Raji (cell line): ENCODE measurements around the gene MOGAT3.

ENCODE experiments used
- POLR2A ChIP-seq: IDR thresholded peaks from 2 replicates; pipeline ENCODE4 v1.6.1; 2011; ENCODE audit warnings: low read depth, low read length, control low read depth; ENCODE audit not compliant: insufficient read depth

MOGAT3 gene

GRCh38 chr7:101237206-101238067 is 36.6 kb upstream of the MOGAT3 start, which contains the start of gene CLDN15:
Gene CLDN15 (minus strand): TSS chr7:101237802. CDS start chr7:101237581, 221 bp downstream.
- no peak for TF ChIP-seq POLR2A

GRCh38 chr7:101236292-101236835 is 35.5 kb upstream of the MOGAT3 start:
- TF ChIP-seq POLR2A: no peak

GRCh38 chr7:101235522-101235921 is 34.7 kb upstream of the MOGAT3 start:
- TF ChIP-seq POLR2A: no peak

DNA sequence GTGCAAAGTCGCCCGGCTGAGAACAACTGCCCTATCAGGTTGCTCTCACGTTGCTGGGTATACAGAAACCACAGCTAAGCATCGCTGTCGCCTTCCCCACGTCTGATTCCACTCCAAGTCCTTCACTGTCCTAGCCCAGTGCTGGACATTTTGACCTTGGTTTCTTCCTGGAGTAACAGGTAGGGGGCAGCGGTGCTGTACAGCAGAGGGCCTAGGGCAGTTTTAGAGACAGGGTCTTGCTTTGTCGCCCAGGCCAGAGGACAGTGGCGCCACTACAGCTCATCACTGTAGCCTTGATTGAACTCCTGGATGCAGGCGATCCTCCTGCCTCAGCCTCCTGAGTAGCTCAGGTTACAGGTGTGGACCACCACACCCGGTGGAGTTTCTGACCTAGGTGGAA is 34.2 kb upstream of the MOGAT3 start:
- no peak for TF ChIP-seq POLR2A

- no peak for TF ChIP-seq POLR2A
Measured at GRCh38 chr7:101234636-101235035, 33.8 kb upstream of the MOGAT3 start.

DNA sequence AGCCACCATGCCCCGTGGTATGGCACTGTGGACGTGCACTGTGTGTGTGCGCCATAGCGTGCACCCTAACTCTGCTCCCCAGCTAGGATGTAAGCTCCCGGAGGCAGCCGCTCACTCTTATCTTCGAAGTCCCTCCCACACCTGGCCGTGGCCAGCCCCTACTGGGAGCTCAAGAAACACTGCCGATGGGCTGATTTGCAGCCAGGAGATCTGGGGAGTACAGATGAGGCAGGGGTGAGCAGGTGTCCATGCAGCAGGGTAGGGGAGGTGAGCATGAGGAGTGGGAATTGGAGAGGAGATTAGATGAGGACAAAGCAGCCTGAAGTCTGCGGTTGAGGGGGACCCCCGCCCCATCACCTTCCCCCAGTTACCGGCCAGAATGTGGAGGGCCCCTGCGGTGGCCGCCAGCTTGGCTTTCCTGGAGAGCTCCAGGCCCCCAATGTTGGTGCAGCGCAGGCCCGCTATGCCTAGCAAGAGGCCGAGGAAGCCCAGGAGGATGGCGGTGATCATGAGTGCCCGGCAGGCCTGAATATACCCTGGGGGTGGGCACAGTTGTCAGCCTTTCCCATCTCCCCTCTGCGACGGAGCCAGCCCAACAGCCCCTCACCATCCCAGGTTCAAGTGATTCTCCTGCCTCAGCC is 33.2 kb upstream of the MOGAT3 start:
- no peak for TF ChIP-seq POLR2A

DNA sequence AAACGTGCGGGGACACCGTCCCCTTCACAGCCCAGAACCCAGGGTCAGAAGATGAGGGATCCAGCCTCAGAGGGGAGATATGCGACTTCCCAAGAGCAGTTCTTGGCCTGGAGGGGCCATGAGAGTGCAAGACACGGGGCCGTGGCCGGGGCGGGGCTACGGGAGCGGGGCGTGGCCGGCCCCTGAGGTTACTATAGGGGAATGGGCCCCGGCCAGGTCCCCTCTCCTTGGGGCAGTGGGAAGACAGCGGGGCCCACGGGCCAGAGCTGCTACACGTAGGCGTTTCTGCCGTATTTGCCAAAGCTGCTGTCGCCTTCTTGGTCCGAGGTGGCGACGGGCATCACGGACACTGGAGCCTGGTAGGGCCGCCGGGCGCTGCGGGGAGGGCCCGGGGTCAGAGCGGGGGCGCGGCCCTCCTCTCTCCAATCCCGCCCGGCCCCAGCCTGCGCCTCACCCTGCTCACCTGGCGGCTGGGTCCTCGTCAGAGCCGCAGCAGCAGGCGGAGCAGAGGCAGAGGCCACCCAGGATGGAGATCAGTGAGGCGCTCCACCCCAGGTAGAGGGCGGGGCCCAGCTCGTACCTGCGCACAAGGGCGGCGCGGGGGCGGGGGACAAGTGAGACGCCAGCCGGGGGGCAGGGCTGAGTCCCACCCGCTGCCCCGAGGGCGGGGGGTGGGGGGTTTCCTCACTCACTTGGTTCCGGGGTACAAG is 31.5 kb upstream of the MOGAT3 start:
- TF ChIP-seq POLR2A: no peak

DNA sequence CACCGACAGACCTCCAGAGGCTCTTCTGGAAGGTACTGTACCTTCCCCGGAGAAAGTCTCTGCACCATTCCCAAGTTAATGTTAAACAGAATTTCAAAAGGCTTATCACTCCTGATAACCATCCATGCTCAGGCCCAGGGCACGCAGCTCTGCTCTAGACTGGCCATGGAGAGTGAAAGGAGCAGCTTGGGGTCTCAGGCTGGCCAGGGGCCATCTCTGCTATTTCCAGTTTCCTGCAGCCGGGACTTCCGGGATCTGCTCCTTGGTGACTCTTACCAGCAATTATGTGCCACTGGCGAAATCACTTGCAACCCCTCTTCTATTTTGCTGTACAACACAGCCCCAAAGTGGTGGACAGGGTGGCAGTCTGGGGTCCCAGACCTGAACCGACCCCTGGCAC is 30.8 kb upstream of the MOGAT3 start:
- TF ChIP-seq POLR2A: no peak

DNA sequence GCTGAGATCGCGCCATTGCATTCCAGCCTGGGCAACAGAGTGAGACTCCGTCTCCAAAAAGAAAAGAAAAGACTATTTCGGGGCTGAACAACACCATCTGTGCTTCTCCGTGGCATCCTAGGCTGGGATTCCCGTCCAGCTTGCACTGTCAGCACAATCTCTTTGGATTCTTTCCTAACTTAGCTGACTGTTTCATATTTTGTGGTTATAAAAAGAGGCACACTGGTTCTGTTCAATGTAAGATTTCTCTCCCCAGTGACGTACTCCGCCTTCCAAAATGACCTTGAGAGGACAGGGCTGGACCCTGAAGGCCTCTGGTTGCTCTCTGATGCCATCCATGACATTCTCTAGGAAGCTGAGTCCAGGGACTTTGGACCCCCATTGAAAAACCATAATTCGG is 25.9 kb upstream of the MOGAT3 start:
- TF ChIP-seq POLR2A: no peak

- TF ChIP-seq POLR2A: no peak
Measured at GRCh38 chr7:101225650-101226049, 24.8 kb upstream of the MOGAT3 start.

- no peak for TF ChIP-seq POLR2A
Measured at GRCh38 chr7:101223528-101223927, 22.7 kb upstream of the MOGAT3 start.

GRCh38 chr7:101222275-101222830 is 21.5 kb upstream of the MOGAT3 start:
- TF ChIP-seq POLR2A: no peak

- TF ChIP-seq POLR2A: no peak
Measured at GRCh38 chr7:101220295-101220694, 19.5 kb upstream of the MOGAT3 start.

GRCh38 chr7:101218236-101219125 is 17.6 kb upstream of the MOGAT3 start:
- TF ChIP-seq POLR2A: no peak

GRCh38 chr7:101217388-101218235 is 16.8 kb upstream of the MOGAT3 start, which contains the start of the genes PLOD3 and ZNHIT1:
Gene PLOD3 (minus strand): TSS chr7:101217581. CDS start chr7:101217274, 307 bp downstream.
Gene ZNHIT1 (plus strand): TSS chr7:101218165. CDS start chr7:101218196, 31 bp downstream.
- peak; percentile 49 for TF ChIP-seq POLR2A
